Esophagus muscularis mucosa (tissue), 4 donors: ENCODE measurements around the gene PARD3B. TPM values are rescaled to one million over a fixed set of nuclear protein-coding genes. Genes with fewer than 3 reads are reported as not detected.

Experiments used
- DNase-seq: peaks from one replicate; pipeline ENCODE4 v3.0.0-alpha.2; 2017; ENCODE audit errors: extremely low spot score
- H3K27ac ChIP-seq, 4 donors: fragments of 200-600 bp; sonication (generic); replicated peaks in 1 of 4; 1 replicate in 3 of 4; 2 replicates in 1 of 4; pipeline ENCODE4 v1.5.1; 2016 to 2019; ENCODE audit warnings: mild to moderate bottlenecking in 1 of 4
- H3K27me3 ChIP-seq, 4 donors: fragments of 200-600 bp; sonication (generic); one replicate each; pipeline versions ENCODE4 v1.5.1 to v1.6.0; 2016 to 2019
- H3K36me3 ChIP-seq, 4 donors: fragments of 200-600 bp; sonication (generic); one replicate each; pipeline ENCODE4 v1.5.1; 2016 to 2019
- H3K4me1 ChIP-seq, 4 donors: fragments of 200-600 bp; sonication (generic); one replicate each; pipeline ENCODE4 v1.5.1; 2016 to 2019
- H3K4me3 ChIP-seq, 4 donors: fragments of 200-600 bp; sonication (generic); 1 replicate in 2 of 4; 2 replicates in 2 of 4; pipeline ENCODE4 v1.5.1; 2016 to 2019; ENCODE audit warnings: mild to moderate bottlenecking in 4 of 4, moderate library complexity in 1 of 4
- H3K9me3 ChIP-seq, 4 donors: fragments of 200-600 bp; sonication (generic); 1 replicate in 3 of 4; 2 replicates in 1 of 4; pipeline ENCODE4 v1.5.1; 2016 to 2019
- CTCF ChIP-seq, 3 experiments: fragments of 200-600 bp in 2 of 3; fragments of 450-650 bp in 1 of 3; sonication (generic) in 2 of 3; IDR thresholded peaks; one replicate each; pipeline ENCODE4 v1.5.1; 2017 to 2019; ENCODE audit warnings: antibody characterized with exemption in 3 of 3, mild to moderate bottlenecking in 2 of 3, moderate library complexity in 1 of 3
- EP300 ChIP-seq: sonication (generic); formaldehyde crosslinking; IDR thresholded peaks from one replicate; pipeline ENCODE4 v1.6.1; 2017; ENCODE audit warnings: antibody characterized with exemption
- POLR2A ChIP-seq: fragments of 450-650 bp; IDR thresholded peaks from one replicate; pipeline ENCODE4 v1.6.1; 2017; ENCODE audit warnings: antibody characterized with exemption, moderate library complexity, mild to moderate bottlenecking, low read depth
- POLR2AphosphoS5 ChIP-seq, 2 donors: sonication (generic); formaldehyde crosslinking; IDR thresholded peaks; one replicate each; pipeline ENCODE4 v1.6.1; 2017; ENCODE audit warnings: antibody characterized with exemption in 2 of 2
- WGBS: methylation state at CpG from one replicate; pipeline ENCODE4 v1.1.5; 2018; 5-methylcytosine and 5-hydroxymethylcytosine counted together
- intact Hi-C: fragments of 100-400 bp; cut with DNase I; formaldehyde crosslinking; loops from one replicate; pipeline ENCODE4 v1.15.1; 2023
- total RNA-seq, 4 donors: library from RNA; depleted of rRNA; stranded (reverse); fragments of >200 nt; gene quantifications; one replicate each; pipeline versions ENCODE4 v1.1.0 to v1.2.1, GENCODE V29; 2016

PARD3B gene
- total RNA-seq, 4 donors from 2014 or later = 24.2 to 40.8 (median 32.5) TPM

- H3K27me3 ChIP-seq = no peaks in the 10 kb centered on the region
- peaks cover 0 to 27% (median 7%) of the 10 kb centered on the region in 4 donors for H3K4me1 ChIP-seq
- 67% methylated on average over 1 of the region's 1 CpG for WGBS
- DNase-seq = no peak
- TF ChIP-seq POLR2AphosphoS5 (IDR thresholded peaks at IDR 0.05) = no peak
- no peak for TF ChIP-seq POLR2A
- TF ChIP-seq EP300 = no peak
- TF ChIP-seq CTCF (IDR thresholded peaks at IDR 0.05) = no peak
- H3K36me3 ChIP-seq = no peaks in the 10 kb centered on the region
- H3K27ac ChIP-seq = no peak overlapping the region
- H3K9me3 ChIP-seq = no peaks in the 10 kb centered on the region
- no peak overlapping the region for H3K4me3 ChIP-seq
- intact Hi-C loops = no loop called here
Observed at GRCh38 chr2:204933735-204934374, 388.6 kb downstream of the PARD3B start.

- 95% methylated on average over 3 of the region's 3 CpGs for WGBS
- no peak for DNase-seq
- H3K27me3 ChIP-seq = no peaks in the 10 kb centered on the region
- peaks cover 0 to 6% (median under 1%) of the 10 kb centered on the region in 4 donors for H3K4me1 ChIP-seq
- intact Hi-C loops = no loop called here
- TF ChIP-seq POLR2AphosphoS5 (IDR thresholded peaks at IDR 0.05) = no peak
- no peak for TF ChIP-seq EP300
- no peak for TF ChIP-seq CTCF (IDR thresholded peaks at IDR 0.05)
- no peaks in the 10 kb centered on the region for H3K36me3 ChIP-seq
- no peak overlapping the region for H3K4me3 ChIP-seq
- H3K9me3 ChIP-seq = peaks cover 0 to 6% (median 3%) of the 10 kb centered on the region in 4 donors
- no peak overlapping the region for H3K27ac ChIP-seq
Observed at GRCh38 chr2:204944927-204945326, 399.7 kb downstream of the PARD3B start.

- 97% methylated on average over 2 of the region's 2 CpGs for WGBS
- H3K4me3 ChIP-seq = no peak overlapping the region
- intact Hi-C loops = no loop called here
Observed at GRCh38 chr2:204945376-204945775, 400.1 kb downstream of the PARD3B start.

GRCh38 chr2:204946892-204947291 is 401.6 kb downstream of the PARD3B start:
- TF ChIP-seq EP300 (no peak), POLR2A (no peak), CTCF (IDR thresholded peaks at IDR 0.05) (no peak), POLR2AphosphoS5 (IDR thresholded peaks at IDR 0.05) (no peak)
- Histone ChIP-seq H3K27me3 (no peaks in the 10 kb centered on the region), H3K27ac (no peak overlapping the region), H3K4me1 (no peaks in the 10 kb centered on the region), H3K36me3 (no peaks in the 10 kb centered on the region), H3K4me3 (no peak overlapping the region), H3K9me3 (peaks cover 0 to 6% (median 3%) of the 10 kb centered on the region in 4 donors)
- intact Hi-C loops = no loop called here
- 94% methylated on average over 2 of the region's 2 CpGs for WGBS
- no peak for DNase-seq

More at GRCh38 chr2:204945376-204945775, 400.1 kb downstream of the PARD3B start:
- TF ChIP-seq EP300 = no peak
- TF ChIP-seq POLR2AphosphoS5 (IDR thresholded peaks at IDR 0.05) = no peak
- no peak for TF ChIP-seq POLR2A
- TF ChIP-seq CTCF (IDR thresholded peaks at IDR 0.05) = no peak
- no peak for DNase-seq
- Histone ChIP-seq H3K9me3 (peaks cover 0 to 6% (median 3%) of the 10 kb centered on the region in 4 donors), H3K36me3 (no peaks in the 10 kb centered on the region), H3K27ac (no peak overlapping the region), H3K4me1 (peaks cover 0 to 1% (median 0%) of the 10 kb centered on the region in 4 donors), H3K27me3 (no peaks in the 10 kb centered on the region)

- no peaks in the 10 kb centered on the region for H3K36me3 ChIP-seq
- intact Hi-C loops = no loop called here
- WGBS = 76% methylated on average over 1 of the region's 1 CpG
- no peak for TF ChIP-seq POLR2A
- no peak for TF ChIP-seq EP300
- no peak for TF ChIP-seq CTCF (IDR thresholded peaks at IDR 0.05)
- no peak for TF ChIP-seq POLR2AphosphoS5 (IDR thresholded peaks at IDR 0.05)
- H3K4me3 ChIP-seq = no peak overlapping the region
- H3K27ac ChIP-seq = no peak overlapping the region
- no peak for DNase-seq
- peaks cover 0 to 6% (median 3%) of the 10 kb centered on the region in 4 donors for H3K9me3 ChIP-seq
- no peaks in the 10 kb centered on the region for H3K4me1 ChIP-seq
- H3K27me3 ChIP-seq = no peaks in the 10 kb centered on the region
Observed at GRCh38 chr2:204947405-204947804, 402.1 kb downstream of the PARD3B start.
